HG03442 (cell line): ENCODE measurements around the gene IFNA8.
A peak's percentile ranks its signal among the peaks of the same experiment; 100 is the strongest.
"Not testable (repeated sequence)": the region's sequence is repeated elsewhere in the genome, so short reads cannot be mapped to it uniquely, and the experiment has no call there.

Experiments
- ATAC-seq: cut with Tn5 transposase; IDR thresholded peaks from one replicate; pipeline ENCODE4 v1.9.1; 2021; ENCODE audit warnings: mild to moderate bottlenecking, moderate library complexity; ENCODE audit not compliant: unreplicated experiment

Gene IFNA8

GRCh38 chr9:21408817-21409216, at the start of gene IFNA8:
IFNA8 (plus strand) TSS chr9:21409117; CDS start chr9:21409177, 60 bp downstream.
- ATAC-seq = no peak

- ATAC-seq = no peak
These were observed 46.6 kb upstream of the IFNA8 start for GRCh38 chr9:21362287-21362686.

GRCh38 chr9:21367169-21367568, 41.7 kb upstream of the IFNA8 start:
- ATAC-seq = peak; percentile 88

- ATAC-seq = no peak
These were observed 41.0 kb upstream of the IFNA8 start, which contains the start of gene IFNA13 for GRCh38 chr9:21367957-21368356. IFNA13 (minus strand) TSS chr9:21368057; CDS start chr9:21368010, 47 bp downstream.

- ATAC-seq = not testable (repeated sequence)
These were observed 37.5 kb upstream of the IFNA8 start for GRCh38 chr9:21371467-21371866.

GRCh38 chr9:21381448-21382339, 27.2 kb upstream of the IFNA8 start:
- ATAC-seq = peak; percentile 98

GRCh38 chr9:21383627-21384026, 25.3 kb upstream of the IFNA8 start:
- no peak for ATAC-seq

- no peak for ATAC-seq
These were observed 23.7 kb upstream of the IFNA8 start, which contains the start of gene IFNA2 for GRCh38 chr9:21385131-21385670. IFNA2 (minus strand) TSS chr9:21385398; CDS start chr9:21385329, 69 bp downstream.

GRCh38 chr9:21392270-21392669, 16.6 kb upstream of the IFNA8 start:
- peak; percentile 80 for ATAC-seq

- peak; percentile 75 for ATAC-seq
These were observed 12.9 kb upstream of the IFNA8 start for GRCh38 chr9:21395778-21396717.

GRCh38 chr9:21398955-21399489, 9.9 kb upstream of the IFNA8 start:
- no peak for ATAC-seq

- ATAC-seq = no peak
These were observed 9.0 kb upstream of the IFNA8 start for GRCh38 chr9:21399956-21400355.

GRCh38 chr9:21402386-21403251, 6.3 kb upstream of the IFNA8 start:
- ATAC-seq = no peak

- no peak for ATAC-seq
These were observed 4.8 kb upstream of the IFNA8 start for GRCh38 chr9:21404146-21404545.

- no peak for ATAC-seq
These were observed 3.2 kb downstream of the IFNA8 start for GRCh38 chr9:21412107-21412506.

GRCh38 chr9:21413151-21413550, 4.2 kb downstream of the IFNA8 start:
- ATAC-seq = no peak

- ATAC-seq = peak; percentile 61
These were observed 4.7 kb downstream of the IFNA8 start for GRCh38 chr9:21413624-21414023.

GRCh38 chr9:21414220-21414940, 5.5 kb downstream of the IFNA8 start:
- ATAC-seq = no peak
